ENCODE data around the gene PDK2. TPM values are rescaled to one million over a fixed set of nuclear protein-coding genes. Genes with fewer than 3 reads are reported as not detected.
A peak's percentile ranks its signal among the peaks of the same experiment; 100 is the strongest.

Gene PDK2
- total RNA-seq, 1 donor from 2014 or later: 13.3 TPM

DNA sequence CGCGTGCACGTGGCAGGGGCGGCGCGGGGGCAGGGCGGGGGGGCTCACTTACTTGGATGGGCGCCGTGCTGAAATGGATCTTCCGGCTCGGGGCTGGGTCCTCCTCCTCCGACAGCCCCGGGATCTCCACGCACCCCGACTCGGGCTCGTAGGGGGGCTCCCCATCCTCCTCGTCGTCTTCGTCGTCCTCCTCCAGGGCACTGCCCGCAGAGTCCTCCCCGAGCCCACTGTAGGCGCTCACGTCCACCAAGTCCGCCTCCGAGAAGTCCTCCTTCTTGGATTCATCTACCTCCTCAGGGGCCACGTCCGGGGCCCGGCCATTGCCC is 53.9 kb downstream of the PDK2 start:
- DNase-seq (ENCODE audit: low read depth in 2 of 2): no peak

- peak; percentile 65 to 79 for DNase-seq (ENCODE audit: low read depth in 2 of 2)
Measured at GRCh38 chr17:50149417-50150353, 54.5 kb downstream of the PDK2 start.

GRCh38 chr17:50150354-50151040 is 55.3 kb downstream of the PDK2 start, which contains the start of gene PPP1R9B:
Gene PPP1R9B (minus strand): TSS chr17:50150677. CDS start chr17:50150513, 164 bp downstream.
- no peak for DNase-seq (ENCODE audit: low read depth in 2 of 2)

GRCh38 chr17:50151041-50151936 is 56.1 kb downstream of the PDK2 start:
- DNase-seq (ENCODE audit: low read depth in 2 of 2): peak; percentile 89 to 90

DNA sequence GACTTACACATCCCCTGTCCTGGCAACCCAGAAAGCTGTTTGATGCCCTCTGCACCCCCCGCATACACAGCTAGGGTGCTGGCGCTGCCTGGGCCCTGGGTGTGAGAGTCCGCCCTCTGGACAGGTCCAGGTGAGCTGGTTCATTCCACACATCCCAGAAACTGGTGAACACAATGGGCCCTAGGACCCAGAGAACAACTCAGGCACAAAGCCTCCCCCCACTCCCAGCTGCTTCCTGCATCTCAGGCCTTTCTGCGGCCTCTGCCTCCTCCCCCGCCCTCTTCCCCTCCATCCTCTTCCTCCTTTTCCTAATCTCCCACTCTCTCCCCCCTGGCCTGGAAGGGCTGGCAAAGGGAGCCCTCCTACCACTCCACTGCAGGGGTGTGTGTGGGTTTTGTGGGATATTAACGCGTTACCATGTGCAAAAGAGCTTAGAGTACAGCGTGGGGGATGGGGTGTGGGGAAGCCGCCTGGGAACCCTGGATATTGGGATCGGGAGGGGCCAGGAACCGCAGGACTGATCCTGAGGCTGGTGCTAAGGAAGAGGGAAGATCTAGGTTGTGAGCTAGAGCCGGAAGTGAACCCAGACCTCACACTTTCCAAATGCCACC is 56.9 kb downstream of the PDK2 start:
- DNase-seq (ENCODE audit: low read depth in 2 of 2): peak; percentile 86 to 88

DNA sequence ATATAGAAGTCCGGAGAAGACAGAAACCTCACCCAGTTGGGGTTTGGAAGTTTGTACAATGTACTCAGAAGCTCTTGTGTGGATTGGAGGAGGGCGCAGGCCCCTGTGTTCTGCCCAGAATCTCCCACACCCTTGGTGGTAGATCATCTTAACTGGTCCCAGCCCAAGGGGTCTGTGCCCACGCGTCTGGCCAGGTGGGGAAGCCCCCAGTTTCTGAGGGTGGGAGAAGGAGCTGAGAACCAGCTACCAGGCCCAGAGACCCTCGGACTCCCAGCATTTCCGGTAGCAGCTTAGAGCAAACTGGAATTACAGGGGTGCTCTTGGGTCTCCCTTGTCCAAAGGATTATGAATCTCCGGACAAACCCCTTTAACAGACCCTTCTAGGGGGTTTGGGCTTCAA is 57.6 kb downstream of the PDK2 start:
- DNase-seq (ENCODE audit: low read depth in 2 of 2): no peak

- no peak for DNase-seq (ENCODE audit: low read depth in 2 of 2)
Measured at GRCh38 chr17:50153650-50154575, 58.8 kb downstream of the PDK2 start.

GRCh38 chr17:50154604-50155003 is 59.5 kb downstream of the PDK2 start:
- no peak for DNase-seq (ENCODE audit: low read depth in 2 of 2)

DNA sequence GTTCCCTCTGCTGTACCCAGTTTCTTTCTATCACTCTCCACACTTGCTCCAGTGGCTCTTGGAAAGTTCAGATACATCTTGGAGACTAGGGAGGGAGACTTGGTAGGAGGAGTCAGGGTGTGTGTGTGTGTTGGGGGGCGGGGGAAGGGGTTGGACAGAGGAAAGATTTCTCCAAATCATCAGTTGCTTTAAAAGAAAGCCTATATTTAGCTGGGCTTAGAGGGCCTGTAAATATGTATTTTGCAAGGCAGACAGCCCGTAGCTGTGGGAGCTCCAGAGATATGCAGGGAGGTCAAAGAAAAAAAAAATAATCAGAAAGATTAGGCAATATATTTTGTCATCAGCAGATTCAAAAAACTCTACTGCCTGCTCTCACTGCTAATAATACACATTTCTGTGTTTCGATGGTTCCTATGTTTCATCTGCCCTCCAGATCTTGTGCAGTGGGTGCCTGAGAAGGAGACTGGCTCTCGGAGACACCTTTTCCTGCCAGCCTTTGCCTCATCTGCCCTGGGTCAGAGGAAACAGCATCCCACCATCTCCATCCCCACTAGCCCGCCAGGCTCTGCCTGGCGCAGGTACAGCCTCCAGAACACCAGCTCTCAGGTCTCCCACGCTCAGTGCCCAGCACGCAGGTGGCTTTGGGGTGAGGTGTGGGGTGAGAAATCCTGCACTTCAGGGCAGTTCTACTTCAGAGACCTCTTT is 60.1 kb downstream of the PDK2 start:
- DNase-seq (ENCODE audit: low read depth in 2 of 2): no peak

- no peak for DNase-seq (ENCODE audit: low read depth in 2 of 2)
Measured at GRCh38 chr17:50157891-50158290, 62.7 kb downstream of the PDK2 start.

DNA sequence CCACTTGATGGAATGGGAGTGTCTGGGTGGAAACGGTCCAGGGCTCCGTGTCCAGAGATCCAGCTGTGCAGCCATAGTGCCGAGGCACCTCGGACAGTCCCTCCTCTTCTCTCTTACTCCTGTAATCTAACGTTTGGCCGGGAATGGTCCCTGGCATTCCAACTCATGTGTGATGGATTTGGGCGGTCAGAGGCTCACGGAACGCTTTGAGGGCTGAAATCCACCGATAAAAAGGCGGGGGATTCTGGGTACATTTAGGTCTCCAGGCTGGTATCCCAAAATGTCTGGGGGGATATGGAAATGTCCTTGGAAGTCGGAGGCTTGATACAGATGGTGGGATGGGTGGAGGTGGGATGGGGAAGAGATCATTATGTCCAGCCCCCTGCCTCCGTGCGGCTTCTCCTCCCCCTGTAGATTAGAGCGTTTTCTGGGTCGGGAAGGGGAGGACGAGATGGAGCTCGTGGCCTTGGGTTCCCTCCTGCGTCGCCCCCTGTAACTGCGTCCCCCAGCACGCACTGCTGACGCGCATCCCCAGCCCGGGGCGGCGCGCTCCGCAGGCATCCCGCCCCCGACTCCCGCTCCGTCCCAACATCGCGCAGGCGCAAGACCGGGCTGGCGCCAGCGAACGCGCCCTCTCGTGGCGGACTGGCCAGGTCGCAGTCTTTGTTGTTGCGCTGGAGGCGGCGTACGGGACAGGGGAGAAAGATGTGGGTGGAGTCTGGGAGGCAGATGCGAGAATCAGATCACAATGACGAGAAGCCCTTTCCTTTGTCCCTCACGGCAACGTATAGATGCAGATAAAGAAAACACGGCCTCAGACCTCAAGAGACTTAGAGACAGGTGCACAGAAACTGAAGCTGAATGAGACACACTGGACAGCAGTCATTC is 66.1 kb downstream of the PDK2 start:
- peak; percentile 89 to 94 for DNase-seq (ENCODE audit: low read depth in 2 of 2)

Other genes with a start within 250 kb of the PDK2 start
- not detected in 2 replicates for gene TAC4, start 247.3 kb upstream of the PDK2 start, total RNA-seq
- gene DLX4, start 126.2 kb upstream of the PDK2 start, total RNA-seq: not detected in 2 replicates
- gene DLX3, start 100.1 kb upstream of the PDK2 start, total RNA-seq: not detected in 2 replicates
- 112 and 162 TPM in 2 replicates for gene ITGA3, start 39.2 kb upstream of the PDK2 start, total RNA-seq
- 3.2 and 3.5 TPM in 2 replicates for gene SAMD14, start 34.8 kb downstream of the PDK2 start, total RNA-seq
- gene PPP1R9B, start 55.3 kb downstream of the PDK2 start, total RNA-seq: 16.1 and 25.8 TPM in 2 replicates
- not detected in 2 replicates for gene SGCA, start 70.7 kb downstream of the PDK2 start, total RNA-seq
- 7.2 and 12.5 TPM in 2 replicates for gene COL1A1, start 106.3 kb downstream of the PDK2 start, total RNA-seq
- not detected in 2 replicates for gene TMEM92, start 179.1 kb downstream of the PDK2 start, total RNA-seq